ENCODE measurements around the gene SYS1.

Gene SYS1

DNA sequence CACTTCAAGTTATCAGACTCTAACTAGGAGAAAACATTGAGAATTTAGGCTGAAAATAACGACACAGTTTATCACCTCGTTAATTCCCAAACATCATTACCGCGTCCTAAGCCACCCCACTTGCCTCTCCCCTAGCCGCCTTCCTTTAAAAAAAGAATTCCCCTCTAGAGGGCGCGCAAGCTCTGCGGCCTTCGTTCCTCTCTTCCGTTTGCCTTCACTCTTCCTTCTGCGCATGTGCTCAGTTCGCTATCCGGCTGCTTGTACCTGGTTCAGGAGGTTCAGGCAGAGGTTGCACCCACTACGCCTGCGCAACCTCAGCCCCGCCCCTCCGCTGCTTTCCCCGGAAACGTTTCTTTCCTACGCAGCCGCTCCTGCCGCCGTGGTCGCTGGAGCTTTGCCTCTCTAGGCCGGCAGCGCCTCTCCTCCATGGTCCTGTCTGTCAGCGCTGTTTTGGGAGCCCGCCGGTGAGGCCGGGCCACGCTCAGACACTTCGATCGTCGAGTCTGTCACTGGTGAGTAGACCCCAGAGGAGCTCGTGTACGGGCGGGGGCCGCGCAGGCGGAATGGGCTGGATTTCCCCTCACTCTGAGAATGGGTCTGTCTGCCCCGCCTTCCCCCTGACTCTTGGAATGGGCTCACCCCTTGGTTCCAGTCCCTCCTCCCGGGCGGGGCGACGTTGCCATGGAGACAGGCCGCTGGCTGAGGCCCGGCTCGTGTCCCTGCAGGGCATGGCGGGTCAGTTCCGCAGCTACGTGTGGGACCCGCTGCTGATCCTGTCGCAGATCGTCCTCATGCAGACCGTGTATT, at the start of gene SYS1:
Gene SYS1, plus strand, starts transcription at position 353 of the 807 bp plus-strand sequence. Its CDS starts 376 bp downstream, at position 729.
- peaks cover 49% of the 10 kb centered on the region for H3K36me3 Mint-ChIP-seq
- DNase-seq (ENCODE audit: low spot score in 2 of 2) (peak; percentile 94 to 99), ATAC-seq (peak; percentile 91)
- peak within 1 kb of the TSS; percentile 95 for H3K27ac Mint-ChIP-seq
- H3K4me1 Mint-ChIP-seq: peaks cover 51% of the 10 kb centered on the region
- H3K4me3 Mint-ChIP-seq: peak within 1 kb of the TSS; percentile 84
- no peaks in the 10 kb centered on the region for H3K9me3 Mint-ChIP-seq

DNA sequence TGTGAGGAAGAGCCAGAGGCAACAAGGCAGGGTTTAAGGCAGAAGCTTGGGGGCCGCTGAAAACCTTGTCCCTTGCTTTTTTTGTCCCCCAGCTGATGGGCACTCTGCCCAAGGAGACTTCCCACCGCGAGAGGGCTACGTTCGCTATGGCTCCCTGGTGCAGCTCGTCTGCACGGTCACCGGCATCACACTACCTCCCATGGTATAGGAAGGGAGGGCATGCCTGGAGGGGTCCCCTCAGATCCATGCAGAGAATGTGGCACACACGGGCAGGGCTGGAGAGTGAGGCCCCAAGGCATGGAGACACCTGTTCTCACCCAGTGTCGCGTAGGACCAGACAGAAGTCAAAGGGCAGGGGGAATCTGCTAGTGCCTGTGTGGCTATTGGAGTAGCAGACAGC, 49.0 kb upstream of the SYS1 start:
- Mint-ChIP-seq H3K27ac (no peak overlapping the region), H3K9me3 (no peaks in the 10 kb centered on the region), H3K36me3 (no peaks in the 10 kb centered on the region), H3K4me3 (no peak overlapping the region), H3K4me1 (peaks cover 21% of the 10 kb centered on the region)
- no peak for DNase-seq (ENCODE audit: low spot score in 2 of 2)
- no peak for ATAC-seq

DNA sequence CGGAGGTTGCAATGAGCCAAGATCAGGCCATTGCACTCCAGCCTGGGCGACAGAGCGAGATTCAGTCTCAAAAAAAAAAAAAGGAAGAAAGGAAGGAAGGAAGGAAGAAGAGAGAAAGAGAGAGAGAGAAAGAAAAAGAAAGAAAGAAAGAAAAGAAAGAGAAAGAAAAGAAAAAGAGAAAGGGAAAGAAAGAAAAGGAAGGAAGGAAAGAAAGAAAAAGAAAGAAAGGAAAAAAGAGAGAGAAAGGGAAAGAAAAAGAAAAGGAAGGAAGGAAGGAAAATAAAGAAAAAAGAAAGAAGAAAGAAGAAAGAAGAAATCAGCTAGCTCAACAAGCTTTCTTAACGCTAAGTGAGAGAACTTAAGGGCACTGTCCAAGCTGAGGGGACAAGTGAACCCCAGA, 47.3 kb upstream of the SYS1 start:
- Mint-ChIP-seq H3K36me3 (no peaks in the 10 kb centered on the region), H3K9me3 (no peaks in the 10 kb centered on the region), H3K4me1 (peaks cover 28% of the 10 kb centered on the region), H3K4me3 (no peak overlapping the region), H3K27ac (no peak overlapping the region)
- ATAC-seq: no peak
- DNase-seq (ENCODE audit: low spot score in 2 of 2): no peak

GRCh38 chr20:45316150-45317080, 46.5 kb upstream of the SYS1 start:
- Mint-ChIP-seq H3K27ac (no peak overlapping the region), H3K4me3 (no peak overlapping the region), H3K9me3 (no peaks in the 10 kb centered on the region), H3K36me3 (no peaks in the 10 kb centered on the region), H3K4me1 (peaks cover 33% of the 10 kb centered on the region)
- no peak for DNase-seq (ENCODE audit: low spot score in 2 of 2)
- ATAC-seq: peak; percentile 22

GRCh38 chr20:45317826-45318225, 45.1 kb upstream of the SYS1 start:
- Mint-ChIP-seq H3K9me3 (no peaks in the 10 kb centered on the region), H3K4me1 (peaks cover 28% of the 10 kb centered on the region), H3K4me3 (no peak overlapping the region), H3K36me3 (no peaks in the 10 kb centered on the region), H3K27ac (peak overlapping the region; percentile 68)
- DNase-seq (ENCODE audit: low spot score in 2 of 2): no peak
- no peak for ATAC-seq

DNA sequence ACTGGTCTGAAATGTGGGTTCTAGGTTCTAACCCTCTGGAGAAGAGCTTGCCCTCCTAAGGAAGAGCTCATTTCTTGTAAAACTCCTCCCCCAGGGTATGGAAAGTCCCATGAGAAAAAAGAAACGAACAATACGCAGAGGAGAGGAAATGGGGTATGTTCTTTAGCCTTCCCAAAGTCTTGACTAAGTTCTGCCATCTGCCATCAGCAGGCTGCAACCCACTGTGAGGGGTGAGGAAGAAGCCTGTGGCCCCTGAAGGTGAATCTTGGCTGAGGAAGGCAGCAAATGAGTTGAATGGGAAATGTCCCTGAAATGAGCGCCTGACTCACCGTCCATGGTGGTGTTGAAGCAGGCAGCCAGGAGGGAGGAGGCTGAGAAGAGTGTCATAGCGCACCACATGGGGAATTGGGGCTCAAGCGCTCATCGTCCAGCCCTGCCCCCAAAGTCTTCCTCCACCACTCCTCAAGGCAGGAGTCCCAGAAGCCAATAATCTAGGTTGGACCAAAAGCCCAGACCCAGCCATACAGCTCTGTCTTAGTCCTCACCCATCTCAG, 44.5 kb upstream of the SYS1 start:
- H3K9me3 Mint-ChIP-seq: no peaks in the 10 kb centered on the region
- peak overlapping the region; percentile 30 for H3K4me3 Mint-ChIP-seq
- no peaks in the 10 kb centered on the region for H3K36me3 Mint-ChIP-seq
- DNase-seq (ENCODE audit: low spot score in 2 of 2) (no peak), ATAC-seq (no peak)
- H3K4me1 Mint-ChIP-seq: peaks cover 28% of the 10 kb centered on the region
- H3K27ac Mint-ChIP-seq: peak overlapping the region; percentile 68

DNA sequence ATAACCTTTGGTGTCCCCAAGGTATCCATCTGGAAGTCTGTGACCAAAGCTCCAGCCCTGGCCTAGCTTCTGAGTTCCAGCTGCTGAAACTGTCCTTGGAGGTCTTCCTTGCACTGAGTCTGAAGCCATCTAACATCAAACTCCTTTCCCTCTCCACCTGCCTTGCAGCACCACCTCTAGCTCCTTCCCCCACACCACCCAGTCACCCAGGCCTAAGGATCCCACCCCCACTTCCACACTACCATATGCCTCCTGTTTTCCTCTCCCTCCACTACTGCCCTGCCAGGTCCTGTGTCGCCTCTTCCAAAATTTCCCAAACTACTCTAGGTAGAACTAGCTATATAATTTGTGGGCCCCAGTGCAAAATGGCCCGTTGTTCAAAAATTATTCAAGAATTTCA, 44.0 kb upstream of the SYS1 start:
- H3K27ac Mint-ChIP-seq: peak overlapping the region; percentile 68
- H3K9me3 Mint-ChIP-seq: no peaks in the 10 kb centered on the region
- no peaks in the 10 kb centered on the region for H3K36me3 Mint-ChIP-seq
- no peak for DNase-seq (ENCODE audit: low spot score in 2 of 2)
- H3K4me3 Mint-ChIP-seq: peak overlapping the region; percentile 30
- H3K4me1 Mint-ChIP-seq: peaks cover 28% of the 10 kb centered on the region
- no peak for ATAC-seq

GRCh38 chr20:45320948-45321595, 41.9 kb upstream of the SYS1 start:
- ATAC-seq: peak; percentile 74
- Mint-ChIP-seq H3K4me1 (peaks cover 28% of the 10 kb centered on the region), H3K27ac (peak overlapping the region; percentile 43), H3K4me3 (no peak overlapping the region), H3K9me3 (no peaks in the 10 kb centered on the region), H3K36me3 (peaks cover 13% of the 10 kb centered on the region)
- DNase-seq (ENCODE audit: low spot score in 2 of 2): no peak

GRCh38 chr20:45322952-45323383, 40.0 kb upstream of the SYS1 start:
- peaks cover 32% of the 10 kb centered on the region for H3K36me3 Mint-ChIP-seq
- no peaks in the 10 kb centered on the region for H3K9me3 Mint-ChIP-seq
- DNase-seq (ENCODE audit: low spot score in 2 of 2) (no peak), ATAC-seq (no peak)
- no peak overlapping the region for H3K27ac Mint-ChIP-seq
- peaks cover 24% of the 10 kb centered on the region for H3K4me1 Mint-ChIP-seq
- H3K4me3 Mint-ChIP-seq: no peak overlapping the region

DNA sequence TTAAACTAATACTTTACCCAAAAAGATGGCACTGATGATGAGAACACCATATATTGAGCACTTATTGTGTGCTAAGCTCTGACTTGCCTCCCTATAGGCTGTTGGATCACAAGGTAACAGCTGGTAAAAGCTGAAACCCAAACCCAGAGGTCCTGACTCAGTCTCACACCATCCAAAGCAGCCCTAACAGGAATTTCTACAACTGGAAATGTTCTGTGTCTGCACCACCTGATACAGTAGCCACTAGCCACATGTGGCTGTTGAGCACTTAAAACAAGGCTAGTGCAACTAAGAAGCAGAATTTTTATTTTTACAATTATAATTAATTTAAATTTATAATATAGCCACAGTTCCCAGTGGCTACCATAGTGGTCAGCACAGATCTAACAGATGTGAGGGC, 39.2 kb upstream of the SYS1 start:
- peaks cover 40% of the 10 kb centered on the region for H3K36me3 Mint-ChIP-seq
- H3K4me3 Mint-ChIP-seq: no peak overlapping the region
- H3K4me1 Mint-ChIP-seq: peaks cover 17% of the 10 kb centered on the region
- DNase-seq (ENCODE audit: low spot score in 2 of 2) (no peak), ATAC-seq (no peak)
- no peaks in the 10 kb centered on the region for H3K9me3 Mint-ChIP-seq
- H3K27ac Mint-ChIP-seq: no peak overlapping the region

- Mint-ChIP-seq H3K4me3 (no peak overlapping the region), H3K4me1 (peaks cover 8% of the 10 kb centered on the region), H3K9me3 (no peaks in the 10 kb centered on the region), H3K36me3 (peaks cover 53% of the 10 kb centered on the region), H3K27ac (no peak overlapping the region)
- ATAC-seq: no peak
- DNase-seq (ENCODE audit: low spot score in 2 of 2): no peak
Observed at GRCh38 chr20:45325371-45325770, 37.6 kb upstream of the SYS1 start.

- Mint-ChIP-seq H3K9me3 (no peaks in the 10 kb centered on the region), H3K27ac (no peak overlapping the region), H3K4me3 (no peak overlapping the region), H3K4me1 (no peaks in the 10 kb centered on the region), H3K36me3 (peaks cover 84% of the 10 kb centered on the region)
- ATAC-seq (no peak), DNase-seq (ENCODE audit: low spot score in 2 of 2) (no peak)
Observed at GRCh38 chr20:45328451-45328850, 34.5 kb upstream of the SYS1 start.

DNA sequence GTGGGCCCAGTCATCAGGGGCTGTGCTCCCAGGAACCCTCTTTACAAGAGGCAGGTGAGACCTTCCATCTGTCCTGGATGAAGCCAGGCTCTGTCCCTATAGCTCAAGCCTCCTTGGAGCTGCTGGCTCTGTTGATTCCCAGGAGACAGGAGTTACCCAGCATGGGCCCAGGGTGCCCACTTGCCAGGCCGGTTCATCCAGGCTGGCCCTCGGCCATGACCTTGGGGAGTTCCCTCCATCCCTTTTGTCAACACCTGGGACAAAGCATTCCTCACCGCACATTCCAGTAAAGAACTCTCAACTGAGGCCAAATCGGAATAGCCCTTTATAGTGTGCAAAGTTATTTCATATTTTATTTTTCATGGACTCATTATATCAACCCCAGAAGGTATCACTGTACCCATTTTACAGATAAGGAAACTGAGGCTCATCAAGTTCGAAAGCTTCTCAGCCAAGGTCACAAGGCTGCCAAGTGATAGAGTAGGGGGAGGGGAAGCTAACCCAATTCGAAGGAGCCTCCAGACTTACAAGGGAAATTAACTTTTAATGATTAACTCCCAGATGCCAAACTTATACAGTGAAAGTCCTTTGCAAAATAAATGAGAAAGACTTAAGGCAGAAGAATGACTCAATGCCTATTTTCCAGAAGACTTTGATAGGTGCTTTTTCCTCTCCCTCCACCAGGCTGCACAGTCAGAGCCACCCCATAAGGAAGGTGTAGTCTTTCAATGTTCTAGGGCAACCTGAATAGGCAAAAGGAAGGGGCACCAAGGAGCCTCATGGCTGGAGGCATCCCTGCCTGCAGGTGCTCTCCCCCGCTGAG, 33.2 kb upstream of the SYS1 start:
- H3K4me1 Mint-ChIP-seq: no peaks in the 10 kb centered on the region
- no peak for DNase-seq (ENCODE audit: low spot score in 2 of 2)
- H3K4me3 Mint-ChIP-seq: no peak overlapping the region
- no peaks in the 10 kb centered on the region for H3K9me3 Mint-ChIP-seq
- ATAC-seq: no peak
- peaks cover 96% of the 10 kb centered on the region for H3K36me3 Mint-ChIP-seq
- no peak overlapping the region for H3K27ac Mint-ChIP-seq

DNA sequence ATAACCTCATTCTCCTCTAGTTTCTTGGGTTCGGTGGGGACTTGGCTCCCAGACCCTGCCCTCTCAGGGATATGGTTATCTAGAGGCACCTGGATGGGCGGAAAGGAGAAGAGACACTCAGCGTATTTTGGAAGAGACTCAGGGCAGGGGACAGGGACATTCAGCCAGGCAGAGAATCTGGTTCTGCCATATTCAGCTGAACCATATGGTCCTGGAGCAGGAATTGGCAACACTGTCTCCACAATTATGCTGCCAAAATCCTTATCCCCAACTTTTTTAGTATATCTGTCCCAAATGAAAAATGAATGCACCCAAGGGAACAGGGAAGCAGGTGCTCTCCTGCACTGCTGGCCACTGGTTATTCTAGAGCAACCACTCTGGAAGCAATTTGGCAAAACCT, 32.5 kb upstream of the SYS1 start:
- Mint-ChIP-seq H3K36me3 (peaks cover 97% of the 10 kb centered on the region), H3K4me1 (peaks cover 1% of the 10 kb centered on the region), H3K4me3 (no peak overlapping the region), H3K27ac (no peak overlapping the region), H3K9me3 (no peaks in the 10 kb centered on the region)
- ATAC-seq: no peak
- no peak for DNase-seq (ENCODE audit: low spot score in 2 of 2)
